H1 (cell line): ENCODE data around the gene MYRF. TPM values are rescaled to one million over a fixed set of nuclear protein-coding genes. Genes with fewer than 3 reads are reported as not detected.

Experiments
- CTCF ChIA-PET: fragments of 300-600 bp; sonication (Branson Sonifier 250); formaldehyde crosslinking; loops from one replicate; lab custom pipeline; 2021; ENCODE audit not compliant: partially characterized antibody; lab: Charles Lee
- POLR2A ChIA-PET: fragments of 300-600 bp; sonication (Branson Sonifier 250); formaldehyde crosslinking; loops from one replicate; lab custom pipeline; 2021; ENCODE audit warnings: inconsistent platforms; ENCODE audit not compliant: partially characterized antibody; lab: Charles Lee
- DNase-seq, 2 experiments: peaks; one replicate each; pipeline versions ENCODE4 v3.0.0 to v3.0.0-alpha.2; 2010 to 2022; ENCODE audit warnings: low spot score in 2 of 2, low read depth in 1 of 2, mixed read lengths in 1 of 2
- FAIRE-seq: peaks from 2 replicates; lab custom pipeline; 2011; peaks lifted over from hg19 to GRCh38; lab: Jason Lieb, UNC
- H2AFZ ChIP-seq: 2 replicates; pipeline ENCODE4 v1.8.1; 2012; ENCODE audit warnings: low read length, inconsistent platforms
- H2AK5ac ChIP-seq: 2 replicates; pipeline ENCODE4 v1.6.1; 2013; ENCODE audit warnings: low read depth, low read length
- H2BK120ac ChIP-seq: replicated peaks from 2 replicates; pipeline ENCODE3; 2013; ENCODE audit warnings: low read depth, low read length, inconsistent platforms
- H2BK12ac ChIP-seq: 2 replicates; pipeline ENCODE4 v1.6.1; 2013; ENCODE audit warnings: low read depth, low read length
- H2BK15ac ChIP-seq: 2 replicates; pipeline ENCODE4 v1.6.1; 2013; ENCODE audit warnings: low read length
- H2BK20ac ChIP-seq: 2 replicates; pipeline ENCODE4 v1.6.1; 2013; ENCODE audit warnings: low read length
- H2BK5ac ChIP-seq: 2 replicates; pipeline ENCODE4 v1.6.1; 2013; ENCODE audit warnings: low read depth, low read length
- H3K14ac ChIP-seq: 2 replicates; pipeline ENCODE4 v1.6.1; 2013; ENCODE audit warnings: inconsistent platforms; ENCODE audit not compliant: insufficient read length
- H3K18ac ChIP-seq: 2 replicates; pipeline ENCODE4 v1.6.1; 2013; ENCODE audit warnings: low read length; ENCODE audit errors: extremely low read depth
- H3K23ac ChIP-seq: 2 replicates; pipeline ENCODE4 v1.6.1; 2013; ENCODE audit warnings: inconsistent platforms; ENCODE audit not compliant: insufficient read length
- H3K23me2 ChIP-seq: 2 replicates; pipeline ENCODE4 v1.6.1; 2013; ENCODE audit warnings: low read depth, low read length
- H3K27ac ChIP-seq: 2 replicates; pipeline ENCODE4 v1.6.1; 2011; ENCODE audit warnings: low read depth, low read length, inconsistent platforms
- H3K27me3 ChIP-seq, 4 experiments: replicated peaks in 1 of 4; 1 replicate in 1 of 4; 2 replicates in 3 of 4; pipeline versions ENCODE4 v1.6.1 to v1.8.1; 2011 to 2013; ENCODE audit warnings: low read length in 3 of 4, mild to moderate bottlenecking in 3 of 4, inconsistent platforms in 2 of 4, mixed read lengths in 2 of 4, moderate library complexity in 1 of 4; ENCODE audit not compliant: control insufficient read depth in 3 of 4, insufficient read depth in 3 of 4; ENCODE audit errors: extremely low read depth in 1 of 4
- H3K36me3 ChIP-seq, 4 experiments: 2 replicates each; pipeline versions ENCODE4 v1.6.1 to v1.8.1; 2011 to 2013; ENCODE audit warnings: mild to moderate bottlenecking in 4 of 4, low read length in 3 of 4, moderate library complexity in 2 of 4, control low read depth in 1 of 4, inconsistent platforms in 1 of 4; ENCODE audit not compliant: insufficient read depth in 4 of 4, control insufficient read depth in 2 of 4
- H3K4ac ChIP-seq: replicated peaks from 2 replicates; pipeline ENCODE3; 2013; ENCODE audit warnings: low read length, low read depth, mixed read lengths, inconsistent platforms; ENCODE audit not compliant: insufficient read length
- H3K4me1 ChIP-seq, 4 experiments: replicated peaks in 1 of 4; 1 replicate in 1 of 4; 2 replicates in 3 of 4; pipeline versions ENCODE4 v1.6.1 to v1.8.1; 2011 to 2013; ENCODE audit warnings: low read length in 3 of 4, inconsistent platforms in 2 of 4, mixed read lengths in 1 of 4; ENCODE audit not compliant: insufficient read depth in 4 of 4, control insufficient read depth in 3 of 4
- H3K4me2 ChIP-seq, 2 experiments: 2 replicates each; pipeline versions ENCODE4 v1.6.1 to v1.8.1; 2011 to 2013; ENCODE audit warnings: low read depth in 2 of 2, low read length in 2 of 2, control low read depth in 1 of 2, inconsistent platforms in 1 of 2, mild to moderate bottlenecking in 1 of 2; ENCODE audit not compliant: insufficient read depth in 1 of 2
- H3K4me3 ChIP-seq, 4 experiments: fragments of 200-600, 300-600 bp in 1 of 4; sonication (generic), shearing (Covaris generic), sonication (Bioruptor Twin) in 1 of 4; 2 replicates each; pipeline versions ENCODE4 v1.5.1 to v1.8.1; 2011 to 2016; ENCODE audit warnings: low read length in 4 of 4, low read depth in 3 of 4, control low read depth in 2 of 4, inconsistent platforms in 2 of 4, mild to moderate bottlenecking in 2 of 4, mixed read lengths in 1 of 4, moderate library complexity in 1 of 4; ENCODE audit not compliant: insufficient read depth in 2 of 4; ENCODE audit errors: extremely low read depth in 1 of 4
- H3K56ac ChIP-seq: replicated peaks from 2 replicates; pipeline ENCODE3; 2013; ENCODE audit warnings: low read depth, mild to moderate bottlenecking, mixed read lengths, low read length, inconsistent platforms; ENCODE audit not compliant: insufficient read length
- H3K79me1 ChIP-seq: 2 replicates; pipeline ENCODE4 v1.6.1; 2013; ENCODE audit warnings: low read depth, low read length, control low read depth
- H3K79me2 ChIP-seq, 2 experiments: 2 replicates each; pipeline versions ENCODE4 v1.6.1 to v1.8.1; 2012 to 2013; ENCODE audit warnings: low read length in 2 of 2, mild to moderate bottlenecking in 2 of 2, inconsistent platforms in 1 of 2; ENCODE audit not compliant: insufficient read depth in 2 of 2, control insufficient read depth in 1 of 2
- H3K9ac ChIP-seq, 4 experiments: replicated peaks in 1 of 4; 1 replicate in 1 of 4; 2 replicates in 3 of 4; pipeline versions ENCODE4 v1.6.1 to v1.8.1; 2011 to 2013; ENCODE audit warnings: low read depth in 3 of 4, low read length in 3 of 4, control low read depth in 2 of 4, mild to moderate bottlenecking in 2 of 4, moderate library complexity in 2 of 4, inconsistent platforms in 1 of 4; ENCODE audit errors: extremely low read depth in 1 of 4
- H3K9me3 ChIP-seq, 2 experiments: 2 replicates each; pipeline versions ENCODE4 v1.6.1 to v1.8.1; 2012 to 2013; ENCODE audit warnings: mild to moderate bottlenecking in 2 of 2, moderate library complexity in 2 of 2, control low read depth in 1 of 2, inconsistent platforms in 1 of 2, low read depth in 1 of 2, low read length in 1 of 2, mixed read lengths in 1 of 2; ENCODE audit not compliant: insufficient read depth in 2 of 2
- H4K20me1 ChIP-seq, 2 experiments: replicated peaks in 1 of 2; 2 replicates each; pipeline versions ENCODE3 to v1.8.1; 2011 to 2013; ENCODE audit warnings: inconsistent platforms in 2 of 2, low read length in 2 of 2, mild to moderate bottlenecking in 1 of 2; ENCODE audit not compliant: insufficient read depth in 2 of 2, control insufficient read depth in 1 of 2
- H4K5ac ChIP-seq: 2 replicates; pipeline ENCODE4 v1.6.1; 2013; ENCODE audit warnings: low read length, low read depth, mixed read lengths, inconsistent platforms; ENCODE audit not compliant: insufficient read length
- H4K8ac ChIP-seq: 2 replicates; pipeline ENCODE4 v1.8.0; 2013; ENCODE audit warnings: mild to moderate bottlenecking, moderate library complexity, low read length, inconsistent platforms; ENCODE audit not compliant: insufficient read depth; ENCODE audit errors: extremely low read depth
- H4K91ac ChIP-seq: replicated peaks from 2 replicates; pipeline ENCODE3; 2013; ENCODE audit warnings: low read length, mixed read lengths, inconsistent platforms; ENCODE audit not compliant: insufficient read length
- CBX8 ChIP-seq: fragments of 300-800, 300-1000 bp; sonication (generic); IDR thresholded peaks from 2 replicates; pipeline ENCODE4 v1.7.1; 2016; ENCODE audit warnings: low read depth, low read length, borderline replicate concordance
- CTBP2 ChIP-seq: IDR thresholded peaks from 2 replicates; pipeline ENCODE4 v1.7.0; 2011; ENCODE audit warnings: borderline replicate concordance, mild to moderate bottlenecking, moderate library complexity, mixed read lengths, low read length; ENCODE audit not compliant: insufficient read depth, insufficient read length
- CTCF ChIP-seq, 3 experiments: IDR thresholded peaks; 1 replicate in 2 of 3; 2 replicates in 1 of 3; pipeline versions ENCODE4 v1.5.1 to v1.6.1; 2011; ENCODE audit warnings: low read length in 3 of 3, mild to moderate bottlenecking in 3 of 3, inconsistent platforms in 2 of 3, low read depth in 1 of 3, moderate library complexity in 1 of 3; ENCODE audit not compliant: insufficient read depth in 1 of 3; ENCODE audit errors: control extremely low read depth in 1 of 3
- KDM5A ChIP-seq: fragments of 200-600 bp; IDR thresholded peaks from 2 replicates; pipeline ENCODE4 v1.7.1; 2012; ENCODE audit warnings: mild to moderate bottlenecking, low read length, inconsistent platforms, mixed read lengths
- MAFK ChIP-seq: IDR thresholded peaks from 2 replicates; pipeline ENCODE4 v1.6.1; 2012; ENCODE audit warnings: low read depth, mild to moderate bottlenecking, improper control_type of control experiment, low read length
- RAD21 ChIP-seq, 2 experiments: IDR thresholded peaks in 1 of 2; conservative IDR thresholded peaks in 1 of 2; 2 replicates each; pipeline ENCODE4 v1.6.1; 2011; ENCODE audit warnings: low read depth in 2 of 2, low read length in 2 of 2, improper control_type of control experiment in 1 of 2, inconsistent platforms in 1 of 2, mild to moderate bottlenecking in 1 of 2, moderate library complexity in 1 of 2
- RNF2 ChIP-seq: fragments of 200-900, 300-1000 bp; sonication (generic); IDR thresholded peaks from 2 replicates; pipeline ENCODE4 v1.7.1; 2016; ENCODE audit warnings: borderline replicate concordance, low read depth, mild to moderate bottlenecking, antibody characterized with exemption, low read length; ENCODE audit not compliant: poor library complexity, severe bottlenecking; ENCODE audit errors: missing control alignments
- SP1 ChIP-seq: IDR thresholded peaks from 2 replicates; pipeline ENCODE4 v1.6.1; 2011; ENCODE audit warnings: low read depth, low read length
- WGBS, 2 experiments: shearing (Covaris generic) in 1 of 2; methylation state at CpG; one replicate each; pipeline versions ENCODE4 v1.1.6 to v1.1.7; 2013 to 2015; ENCODE audit warnings: low lambda C conversion rate in 2 of 2, mixed read lengths in 2 of 2, inconsistent platforms in 1 of 2, low coverage in 1 of 2, missing lambda C conversion rate in 1 of 2; ENCODE audit not compliant: insufficient replicate concordance in 2 of 2, insufficient coverage in 1 of 2, insufficient read length in 1 of 2; ENCODE audit errors: extremely low coverage in 1 of 2, missing lambda C conversion rate in 1 of 2; 5-methylcytosine and 5-hydroxymethylcytosine counted together
- polyA plus RNA-seq, 7 experiments: library from polyadenylated mRNA; depleted of rRNA in 3 of 7; stranded (reverse) in 5 of 7; unstranded in 2 of 7; fragments of >200 nt in 5 of 7; fragments of 200-250 nt in 2 of 7; gene quantifications; 1 replicate in 5 of 7; 2 replicates in 1 of 7; 4 replicates in 1 of 7; pipeline versions ENCODE4 v1.2.1 to v1.2.3, GENCODE V29; 2011 to 2013; ENCODE audit warnings: missing spikeins in 2 of 7, mixed read lengths in 2 of 7
- total RNA-seq: library from RNA; stranded (reverse); fragmentation: NEBNext Ultra II Directional; extraction: Animal tissue kit (Norgen Biotek cat#: 25700); gene quantifications from 2 replicates; pipeline ENCODE4 v1.2.1, GENCODE V29; 2021

MYRF gene
- total and polyA plus RNA-seq, 2 of the 8 experiments (the other 6 are each of a cell fraction or from before 2014, with no cell fraction given): 6.0 to 6.1 TPM

- Histone ChIP-seq H2BK5ac (no peak overlapping the region), H3K4me1 (0 out of 7 replicates have a peak, but pooled peaks cover 0 to 2% (median 0%) of the 10 kb centered on the region in 4 experiments), H2BK20ac (no peak overlapping the region), H3K4me2 (no peak overlapping the region), H3K9ac (no peak overlapping the region), H3K79me2 (peaks cover 8 to 44% of the 10 kb centered on the region in 2 experiments), H2BK12ac (no peak overlapping the region), H3K23ac (no peak overlapping the region), H3K27me3 (no peaks in the 10 kb centered on the region), H3K9me3 (no peaks in the 10 kb centered on the region), H4K91ac (no peak overlapping the region), H3K79me1 (no peaks in the 10 kb centered on the region; the same call in 1 of the 2 replicates), H2BK120ac (no peak overlapping the region), H3K23me2 (peaks cover 2% of the 10 kb centered on the region; the same call in 1 of the 2 replicates), H3K36me3 (peaks cover 4 to 46% (median 27%) of the 10 kb centered on the region in 4 experiments; a peak in 7 of 8 replicates), H4K20me1 (peaks cover 2 to 8% of the 10 kb centered on the region in 2 experiments), H2AK5ac (no peak overlapping the region), H3K18ac (no peak overlapping the region), H3K27ac (no peak overlapping the region), H3K14ac (no peak overlapping the region), H4K8ac (no peak overlapping the region), H3K4me3 (no peak overlapping the region), H3K56ac (no peak overlapping the region), H4K5ac (no peak overlapping the region), H3K4ac (no peak overlapping the region), H2AFZ (no peak overlapping the region), H2BK15ac (no peak overlapping the region)
- ChIA-PET CTCF (interaction anchor here (0.6 to 10.1 kb wide), 37 partner anchors 9 to 461 kb away, joined by 3 to 118 read pairs (median 5); partner anchors contain the start of genes FADS1 and FADS2), POLR2A (interaction anchor here (0.8 to 20.9 kb wide), 17 partner anchors 9 to 435 kb away, joined by 3 to 354 read pairs (median 4); partner anchors contain the start of genes FADS1, FADS2 and TMEM138)
- 68% methylated on average over 3 of the region's 3 CpGs; no CpG with 5 or more reads in 1 of the 2 experiments for WGBS, 2 experiments
- DNase-seq: no peak
- peak; percentile 13 for FAIRE-seq
- peak in 2 of 3 experiments; percentile 83 to 87; a peak in 3 of 4 replicates for TF ChIP-seq CTCF (IDR thresholded peaks at IDR 0.05; ENCODE audit: control extremely low read depth in 1 of 3, insufficient read depth in 1 of 3, low read depth in 1 of 3, low read length in 3 of 3)
- TF ChIP-seq CBX8: no peak
- no peak for TF ChIP-seq KDM5A
- peak; percentile 78 to 82 for TF ChIP-seq RAD21 (IDR thresholded peaks at IDR 0.05 in 1 of 2, conservative IDR thresholded peaks at IDR 0.05 in 1 of 2; ENCODE audit: low read depth in 2 of 2, low read length in 2 of 2)
- no peak for TF ChIP-seq CTBP2
- no peak for TF ChIP-seq MAFK
- no peak for TF ChIP-seq RNF2
- TF ChIP-seq SP1: no peak
Observed at GRCh38 chr11:61797263-61797944, 45.0 kb downstream of the MYRF start.
